Activated CD4-positive, CD25-positive, alpha-beta regulatory T cell treated with anti-CD3 and anti-CD28 coated beads, Interleukin-2, amount 50 U/mL, for 72 hours (primary cell): ENCODE measurements around the gene CFAP299.

Source experiments
- DNase-seq: peaks from one replicate; pipeline ENCODE4 v3.0.0; 2021

Gene CFAP299

DNA sequence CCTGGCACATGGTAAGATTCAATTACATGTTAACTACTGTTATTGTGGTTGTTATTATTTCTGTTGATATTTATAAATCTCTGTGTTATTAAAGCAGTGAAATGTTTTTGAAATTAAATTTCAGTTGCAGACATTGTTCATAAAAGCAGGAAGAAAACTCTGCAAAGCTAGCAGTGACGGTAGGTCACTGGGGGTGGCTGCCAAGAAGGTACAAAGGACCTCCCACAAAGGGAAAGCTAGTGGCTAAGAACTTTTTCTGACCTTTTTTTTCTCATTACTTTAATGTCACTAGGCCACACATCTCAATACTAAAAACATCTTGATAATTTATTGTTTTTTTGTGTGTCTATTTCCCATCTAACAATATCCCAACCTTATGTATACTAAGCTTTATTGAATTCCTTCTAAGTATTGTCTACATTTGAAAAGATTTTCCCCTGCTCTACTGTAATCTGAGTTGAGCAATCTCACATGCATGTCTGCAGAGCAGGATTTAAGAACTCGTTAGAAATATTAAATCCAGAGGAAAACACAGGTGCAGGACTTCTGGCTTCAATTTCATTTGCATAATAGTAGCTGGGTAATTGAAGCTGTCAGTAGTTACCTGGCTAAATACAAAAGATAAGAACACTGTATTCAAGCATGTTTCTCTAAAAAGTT lies 197.3 kb downstream of the CFAP299 start:
- no peak for DNase-seq

DNA sequence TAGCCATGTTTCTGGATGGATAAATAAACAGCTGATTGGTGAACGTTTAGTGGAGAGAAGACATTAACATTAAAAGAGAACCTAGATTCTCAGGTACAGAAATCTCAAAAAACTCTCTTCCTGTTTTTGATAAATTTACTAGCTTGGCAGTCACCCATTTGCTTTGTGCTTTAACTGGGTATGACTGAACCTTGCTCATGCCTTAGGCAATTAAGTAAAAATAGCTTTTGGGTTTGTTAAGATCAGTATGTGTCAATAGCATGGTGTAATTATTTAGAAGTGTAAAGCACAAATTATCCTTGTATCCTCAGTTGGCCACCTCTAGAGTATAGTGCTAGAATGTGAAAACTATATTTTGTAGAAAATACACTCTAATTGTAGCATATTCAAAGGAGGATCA lies 200.0 kb downstream of the CFAP299 start:
- DNase-seq = no peak

DNA sequence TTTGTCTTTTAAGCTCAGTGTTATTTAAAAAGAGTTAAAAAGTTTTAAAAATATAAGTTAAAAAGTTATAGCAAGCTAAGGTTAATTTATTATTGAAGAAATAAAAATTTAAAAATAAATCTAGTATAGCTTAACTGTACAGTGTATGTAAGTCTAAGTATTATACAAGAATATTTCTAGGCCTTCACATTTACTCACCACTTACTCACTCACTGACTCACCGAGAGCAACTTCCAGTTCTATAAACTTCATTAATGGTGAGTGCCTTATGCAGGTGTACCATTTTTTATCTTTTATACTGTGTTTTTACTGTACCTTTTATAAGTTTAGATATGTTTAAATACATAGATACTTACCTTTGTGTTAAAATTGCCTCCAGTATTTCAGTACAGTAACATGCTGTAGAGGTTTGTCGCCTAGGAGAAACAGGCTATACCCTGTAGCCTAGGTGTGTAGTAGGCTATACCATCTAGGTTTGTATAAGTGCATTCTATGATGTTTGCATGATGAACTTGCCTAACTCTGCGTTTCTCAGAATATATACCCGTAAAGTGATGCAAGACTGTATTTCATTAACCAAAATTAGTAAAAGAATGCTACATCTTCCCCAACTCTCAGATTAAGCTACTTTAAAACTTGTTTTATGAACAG lies 202.9 kb downstream of the CFAP299 start:
- DNase-seq = no peak

DNA sequence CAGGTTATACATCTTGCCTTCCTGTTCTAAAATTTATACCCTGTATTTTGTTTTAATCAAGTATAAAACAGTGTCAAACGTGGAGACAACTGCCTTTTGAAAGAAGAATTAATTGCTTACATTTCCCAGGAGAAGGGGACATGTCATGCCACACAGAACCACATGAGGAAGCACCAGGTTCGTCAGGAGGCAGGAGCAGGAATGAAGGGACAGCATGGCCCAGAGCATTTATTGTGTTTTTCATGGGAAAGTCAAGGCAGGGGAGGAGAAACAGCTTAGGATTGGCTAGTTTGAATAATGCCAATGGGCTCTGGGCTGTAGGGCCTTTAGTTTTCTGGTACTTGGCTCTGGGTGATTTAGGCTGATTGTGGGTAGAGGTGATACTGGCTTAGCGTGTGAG lies 203.7 kb downstream of the CFAP299 start:
- DNase-seq = no peak

DNA sequence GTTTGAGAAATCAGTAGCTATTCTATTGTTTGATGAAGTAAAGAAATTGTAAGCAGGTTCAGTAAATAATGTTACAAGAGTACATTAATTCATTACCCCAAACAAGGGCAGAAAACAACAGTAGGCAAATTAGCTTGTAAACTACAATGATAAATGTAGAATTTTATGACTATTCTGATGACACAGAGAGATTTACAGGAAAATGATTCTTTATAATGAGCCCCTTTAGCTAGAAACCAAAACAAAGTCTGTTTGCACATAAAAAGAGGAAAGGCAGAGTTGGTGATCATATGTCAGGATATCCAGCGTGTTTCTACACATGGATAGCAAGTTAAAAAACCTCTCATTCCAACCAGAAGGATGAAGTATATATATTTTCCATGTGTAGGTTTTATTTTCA lies 204.8 kb downstream of the CFAP299 start:
- DNase-seq = no peak

DNA sequence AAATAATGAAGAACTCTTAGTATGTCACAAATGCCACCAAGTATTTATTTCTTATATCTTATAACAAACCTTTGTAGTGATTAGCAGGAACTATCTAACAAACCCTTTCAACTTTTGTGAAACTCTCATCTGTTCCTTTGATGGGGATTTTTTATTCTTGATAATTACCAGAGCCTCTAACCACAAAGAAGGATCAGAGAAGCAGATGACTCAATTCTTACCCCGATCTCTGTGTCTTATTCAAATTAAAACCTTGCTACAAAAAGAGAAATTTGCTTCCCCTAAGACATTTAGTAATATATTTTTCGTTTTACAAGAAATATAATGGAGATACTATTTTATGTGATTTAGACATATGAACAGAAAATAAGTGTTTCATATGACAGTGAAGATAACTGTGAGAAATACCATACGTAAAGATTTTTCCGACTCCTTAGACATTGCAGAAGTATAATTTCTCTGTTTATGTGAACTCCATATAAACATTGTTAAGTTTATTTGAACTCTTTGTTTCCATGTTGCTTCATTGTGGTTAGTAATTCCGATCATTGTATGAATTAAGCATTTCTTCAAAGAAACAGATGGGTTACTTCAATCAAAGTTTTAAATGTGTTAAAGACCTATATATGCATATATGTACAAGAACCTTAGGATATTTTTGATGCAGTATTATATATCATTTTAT lies 205.4 kb downstream of the CFAP299 start:
- DNase-seq = no peak

DNA sequence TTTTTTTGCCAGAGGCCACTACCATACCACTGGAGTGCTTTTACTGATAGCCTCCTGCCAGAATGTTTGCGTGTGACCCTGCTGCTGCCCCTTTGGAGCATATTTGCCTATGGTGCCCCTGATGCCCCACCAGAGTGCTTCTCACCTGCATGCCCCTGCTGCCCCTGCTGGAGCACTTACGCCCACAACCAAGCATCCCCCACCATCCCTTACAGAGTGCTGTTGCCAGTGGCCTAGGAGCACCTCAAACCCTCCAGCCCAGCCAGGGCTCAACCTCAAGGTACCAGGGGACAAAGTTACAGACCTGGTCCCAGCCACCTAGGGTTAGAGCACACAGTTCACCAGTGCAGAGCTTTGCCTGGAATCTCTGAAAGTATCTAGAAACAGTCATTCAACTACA lies 207.2 kb downstream of the CFAP299 start:
- no peak for DNase-seq

DNA sequence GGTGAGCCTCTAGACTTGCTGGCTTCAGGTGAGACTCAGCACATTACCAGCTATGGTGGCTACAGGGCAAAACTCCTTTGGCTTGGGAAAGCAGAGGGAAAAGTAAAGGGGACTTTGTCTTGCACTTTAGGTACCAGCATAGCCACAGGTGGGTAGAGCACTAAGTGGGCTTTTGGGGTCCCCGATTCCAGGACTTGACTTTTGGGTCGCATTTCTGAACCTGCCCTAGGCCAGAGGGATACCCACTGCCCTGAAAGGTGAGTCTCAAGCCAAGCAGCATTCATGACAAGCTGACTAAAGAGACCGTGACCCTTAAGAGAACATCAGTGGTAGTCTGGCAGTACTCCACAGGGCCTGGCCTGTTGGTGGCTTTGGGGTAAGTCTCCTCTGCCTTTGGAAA lies 224.8 kb downstream of the CFAP299 start:
- no peak for DNase-seq

DNA sequence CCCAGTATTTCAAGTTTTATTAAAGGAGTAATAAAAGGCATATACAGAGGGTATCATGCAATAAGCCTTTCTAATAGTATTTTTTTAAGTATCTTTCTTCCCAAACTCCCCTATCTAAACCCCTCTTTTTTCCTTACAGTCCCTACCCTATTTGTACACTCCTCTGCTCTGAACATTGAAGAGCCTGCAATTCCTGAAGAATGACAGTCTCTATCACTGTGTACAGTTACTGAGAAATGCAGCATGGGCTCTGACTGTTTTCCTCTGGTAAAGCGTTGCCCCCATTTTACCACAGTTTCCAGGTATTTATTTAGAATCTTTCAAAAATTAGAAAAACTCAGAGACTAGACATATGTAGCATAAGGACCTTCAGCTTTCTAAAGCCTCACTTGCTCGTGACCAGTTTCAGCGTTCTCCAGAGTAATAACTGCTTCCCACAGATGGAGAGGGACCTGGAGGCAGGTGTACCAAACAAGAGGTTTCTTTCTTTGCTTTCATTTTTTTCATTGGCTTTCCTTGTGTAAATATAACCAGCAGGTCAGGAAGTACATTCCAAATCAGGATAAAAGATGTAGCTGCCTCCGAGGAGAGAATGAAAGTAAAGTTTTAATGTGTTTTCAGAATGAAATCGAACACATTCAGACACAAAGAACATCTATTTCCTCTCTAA lies 230.8 kb downstream of the CFAP299 start:
- DNase-seq = no peak

DNA sequence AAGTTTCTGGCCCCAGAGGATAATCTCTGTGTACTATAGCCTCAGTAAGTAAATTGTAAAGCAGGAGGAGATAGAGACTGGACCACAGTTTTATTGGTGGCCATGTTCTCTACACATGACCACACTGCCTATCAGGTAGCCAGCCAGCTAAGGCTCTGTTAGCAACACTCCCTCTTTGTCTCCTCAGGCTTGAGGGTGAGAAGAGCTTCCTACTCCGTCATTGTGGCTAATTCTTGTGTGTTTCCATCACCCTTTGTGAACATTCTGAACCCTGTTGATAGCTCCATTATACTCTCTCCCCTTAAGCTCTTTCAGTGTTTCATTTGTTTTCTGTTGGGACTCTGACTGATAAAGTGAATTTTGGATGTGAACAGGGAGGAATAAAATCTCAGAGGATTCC lies 233.4 kb downstream of the CFAP299 start:
- no peak for DNase-seq

DNA sequence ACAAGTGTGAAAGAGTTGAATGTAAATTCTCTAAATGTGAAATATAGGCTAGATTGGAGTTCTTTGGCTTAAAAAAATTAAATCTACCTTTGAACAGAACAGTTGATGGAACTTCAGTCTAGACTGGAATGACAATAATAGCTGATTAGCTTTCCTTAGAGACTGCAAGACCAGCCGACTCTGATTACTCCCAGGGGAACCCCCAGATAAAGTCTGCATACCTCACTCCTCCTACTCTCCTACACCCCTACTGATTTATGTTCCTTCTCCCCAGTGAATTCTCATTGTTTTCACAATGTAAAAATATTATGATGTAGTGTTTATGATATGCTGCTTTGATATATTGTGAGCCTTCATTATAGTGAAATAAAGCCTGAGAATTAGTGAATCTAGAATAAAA lies 241.3 kb downstream of the CFAP299 start:
- no peak for DNase-seq

DNA sequence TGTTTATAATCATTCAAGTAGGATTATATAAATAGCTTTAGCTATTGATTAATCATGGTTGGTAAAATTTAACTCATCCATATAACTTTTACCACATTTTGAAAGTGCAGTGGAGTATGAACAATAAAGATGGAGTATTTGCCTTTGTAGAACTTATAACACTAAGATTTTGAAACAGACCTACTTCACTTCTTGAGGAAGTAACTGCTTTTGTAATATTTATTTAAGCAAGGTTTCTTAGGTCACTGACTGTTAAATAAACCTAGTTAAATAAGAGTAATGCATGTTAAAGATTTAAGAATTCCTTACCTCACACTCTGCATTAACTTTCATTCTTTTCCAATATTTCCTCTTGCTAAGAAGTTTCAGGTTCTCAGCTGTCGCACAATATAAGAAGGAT lies 242.5 kb downstream of the CFAP299 start:
- no peak for DNase-seq

DNA sequence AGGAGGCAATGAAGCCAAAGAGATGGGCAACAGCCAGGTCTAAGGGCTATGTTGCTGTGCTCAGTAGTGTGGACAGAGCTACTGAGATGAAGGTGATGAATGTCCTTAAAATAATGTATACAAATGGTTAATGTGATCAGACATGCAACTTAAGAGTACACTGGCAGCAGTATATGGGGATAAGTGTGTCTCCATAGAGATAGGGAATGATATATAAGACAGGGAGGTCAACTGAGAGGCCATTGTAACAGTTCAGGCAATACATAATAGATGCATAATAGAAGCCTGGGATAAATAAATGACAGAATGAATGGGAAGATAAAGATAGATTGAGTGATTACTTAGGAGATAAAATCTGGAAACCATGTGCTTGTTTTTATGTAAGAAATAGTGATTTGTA lies 250.0 kb downstream of the CFAP299 start:
- DNase-seq = no peak

DNA sequence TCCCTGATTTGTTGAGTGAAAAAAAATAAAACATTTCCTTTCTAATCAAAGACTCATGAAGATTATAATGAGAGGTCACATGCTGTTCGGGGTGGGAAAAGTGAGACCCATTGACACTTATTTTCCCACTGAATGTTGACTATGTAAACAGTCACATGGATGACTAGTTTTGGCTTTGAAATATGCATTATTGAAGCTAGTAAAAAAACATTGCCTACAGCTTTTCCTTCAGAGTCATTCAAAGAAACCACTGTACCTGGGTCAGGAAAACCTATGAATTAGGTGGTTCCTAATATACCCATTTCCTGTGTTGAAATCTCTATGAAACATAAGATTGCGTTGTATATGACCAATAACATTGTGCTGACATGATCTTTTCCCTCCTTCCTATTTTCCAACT lies 251.2 kb downstream of the CFAP299 start:
- no peak for DNase-seq

DNA sequence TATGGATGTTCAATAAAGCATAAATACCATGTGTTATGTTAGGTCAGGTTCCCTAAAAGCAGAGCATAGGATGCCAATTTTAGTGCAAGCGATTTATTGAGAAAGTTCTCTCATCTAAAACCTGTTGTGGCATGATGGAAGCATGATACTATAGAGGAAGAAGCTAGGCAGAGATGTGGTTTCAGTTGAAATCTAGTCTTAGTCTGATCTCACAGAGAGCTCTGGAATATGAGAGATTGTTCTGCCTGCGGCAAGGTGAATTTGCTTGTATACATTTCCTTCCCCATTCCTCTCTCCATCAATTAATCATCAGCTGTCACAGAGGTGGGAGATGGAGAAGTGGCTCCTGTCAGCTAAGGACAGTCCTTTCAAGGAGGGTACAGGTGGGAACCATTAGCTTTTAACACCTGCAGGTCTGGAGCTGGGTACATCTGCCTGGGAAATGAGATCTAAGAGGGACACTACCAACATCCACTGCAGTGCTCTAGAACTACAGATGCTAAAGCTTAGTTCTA lies 252.4 kb downstream of the CFAP299 start:
- no peak for DNase-seq

DNA sequence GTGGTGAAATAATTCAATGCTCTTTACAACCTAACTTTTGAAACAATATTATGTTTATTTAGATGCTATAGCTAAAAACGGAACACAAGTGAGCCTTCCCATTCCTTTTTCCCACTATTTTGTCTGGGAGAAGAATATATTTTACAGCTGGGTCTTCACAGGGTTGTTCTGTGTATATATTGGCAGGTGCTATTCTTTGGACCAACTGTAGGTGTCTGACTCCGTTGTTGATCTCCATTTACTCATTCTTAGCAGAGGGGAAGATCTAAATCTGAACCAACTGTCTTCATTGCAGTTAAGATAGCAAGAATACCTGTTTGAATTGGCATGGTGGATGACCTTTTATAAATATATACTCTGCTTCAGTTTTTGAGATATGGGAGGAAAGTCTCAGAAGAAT lies 257.4 kb downstream of the CFAP299 start:
- no peak for DNase-seq

DNA sequence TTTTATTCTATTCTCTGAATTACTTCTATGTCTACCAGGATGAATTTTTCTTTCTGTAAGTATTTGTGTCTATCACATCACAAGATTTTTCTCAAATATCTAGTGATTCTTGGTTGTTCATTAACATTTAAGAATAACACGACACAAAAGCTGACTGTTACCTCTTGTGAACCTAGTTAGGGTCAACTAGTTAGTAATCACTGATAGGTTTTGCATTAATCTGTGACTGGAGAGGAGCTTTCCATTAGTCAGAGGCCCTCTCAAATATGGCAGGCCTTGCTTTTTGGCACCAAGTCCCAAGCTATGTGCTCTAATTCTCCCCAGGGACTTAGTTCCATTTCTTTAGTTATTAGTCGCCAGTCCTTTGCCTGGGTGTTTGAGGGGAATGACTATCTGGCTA lies 259.2 kb downstream of the CFAP299 start:
- DNase-seq = no peak

DNA sequence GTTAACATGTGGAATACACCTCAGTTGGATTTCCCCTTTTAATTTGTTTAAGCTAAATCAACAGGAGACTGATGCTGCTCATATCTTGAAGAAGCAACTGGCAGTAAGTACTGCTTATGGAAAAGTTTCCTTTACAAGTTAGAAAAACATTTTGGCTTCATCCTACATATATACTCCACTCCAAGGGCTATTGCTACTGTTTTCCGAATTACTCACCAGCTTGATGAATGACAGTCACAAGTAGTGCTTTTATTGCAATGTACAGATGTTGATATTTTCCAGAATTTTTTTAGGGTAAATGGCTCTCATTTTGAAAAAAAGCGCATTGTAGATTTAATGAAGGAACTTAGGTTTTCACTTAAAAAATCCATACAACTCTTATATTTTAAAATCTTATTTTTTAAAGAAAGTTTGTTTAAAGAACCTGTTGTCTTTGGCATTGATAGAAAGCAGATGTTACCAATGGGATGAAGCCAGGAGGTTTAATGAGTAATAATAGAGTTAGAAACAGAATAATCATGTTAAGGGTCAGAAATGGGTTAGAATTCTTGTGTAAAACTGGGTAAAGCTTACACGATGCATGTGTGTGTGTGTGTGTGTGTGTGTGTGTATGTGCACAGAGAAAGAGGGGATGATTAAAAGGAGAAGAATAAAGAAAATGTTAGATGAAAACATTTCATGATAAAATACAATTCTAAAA lies 272.9 kb downstream of the CFAP299 start:
- DNase-seq = no peak

DNA sequence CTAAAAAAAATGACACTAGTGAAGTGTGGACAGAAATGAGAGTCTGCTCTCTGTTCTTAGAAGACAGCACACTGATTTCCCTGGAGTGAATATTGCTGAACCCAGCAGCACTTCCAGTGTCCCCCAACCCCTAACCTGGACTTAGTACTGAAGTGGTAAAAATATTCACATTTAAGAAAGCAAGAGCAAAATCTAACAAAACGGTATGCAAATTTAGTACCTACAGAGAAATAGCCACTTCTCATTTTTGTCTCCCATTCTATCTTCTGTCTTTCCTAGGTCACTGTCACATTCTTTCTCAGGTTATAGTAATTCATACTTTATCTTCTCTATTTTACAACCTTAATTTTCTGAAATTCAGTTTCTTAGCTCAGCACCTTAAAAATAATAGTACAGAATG lies 274.7 kb downstream of the CFAP299 start:
- no peak for DNase-seq

DNA sequence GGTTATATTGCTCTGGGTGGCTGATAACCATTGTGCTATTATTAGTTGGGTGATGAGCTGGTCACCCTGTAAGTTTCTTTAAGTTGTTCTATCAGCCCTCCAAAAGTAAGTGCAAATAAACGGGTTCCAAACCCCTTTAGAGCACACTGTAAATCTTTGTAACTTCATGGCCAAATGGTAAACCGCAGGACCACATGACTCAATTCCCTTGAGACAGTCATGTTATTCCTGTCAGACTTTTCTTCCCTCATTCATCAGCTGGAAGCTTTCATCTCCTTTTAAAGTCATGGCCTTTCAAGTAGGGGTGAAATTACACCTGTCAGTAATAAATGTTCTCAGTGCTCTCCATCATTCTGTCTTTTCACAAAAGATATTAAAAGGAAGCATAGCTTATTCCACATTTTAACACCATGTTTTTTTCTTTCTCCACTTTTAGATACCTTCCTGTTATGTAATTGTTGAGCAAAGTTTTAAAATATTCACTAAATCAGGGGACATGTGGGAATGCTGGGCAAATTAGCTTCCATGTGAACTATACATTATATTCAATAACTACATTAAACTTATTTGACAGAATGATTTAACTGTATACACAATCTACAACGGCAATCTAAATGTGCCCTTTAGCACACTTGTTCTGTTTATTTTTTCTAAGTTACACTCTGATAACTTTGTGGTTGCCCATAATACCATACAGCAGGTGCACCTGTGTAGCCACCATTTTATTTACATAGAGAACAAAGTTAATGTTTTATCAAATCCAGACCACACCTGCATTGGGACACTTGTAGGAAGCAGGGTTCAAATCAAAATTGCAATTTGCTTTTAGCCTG lies 275.5 kb downstream of the CFAP299 start:
- no peak for DNase-seq

DNA sequence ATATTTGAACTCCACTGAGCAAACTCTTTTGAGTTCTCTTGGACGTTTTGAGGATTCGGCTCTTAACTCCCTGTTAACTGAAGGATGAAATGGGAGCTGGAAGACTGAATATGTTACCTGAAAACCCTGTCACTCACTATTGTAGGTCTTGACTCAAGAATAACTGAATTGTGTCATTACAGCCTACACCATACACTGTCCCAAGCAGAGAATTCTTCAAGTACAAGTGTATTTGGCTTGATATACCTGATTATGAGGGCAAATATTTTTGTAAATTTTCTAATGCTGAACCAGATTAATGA lies 276.1 kb downstream of the CFAP299 start:
- DNase-seq = no peak

DNA sequence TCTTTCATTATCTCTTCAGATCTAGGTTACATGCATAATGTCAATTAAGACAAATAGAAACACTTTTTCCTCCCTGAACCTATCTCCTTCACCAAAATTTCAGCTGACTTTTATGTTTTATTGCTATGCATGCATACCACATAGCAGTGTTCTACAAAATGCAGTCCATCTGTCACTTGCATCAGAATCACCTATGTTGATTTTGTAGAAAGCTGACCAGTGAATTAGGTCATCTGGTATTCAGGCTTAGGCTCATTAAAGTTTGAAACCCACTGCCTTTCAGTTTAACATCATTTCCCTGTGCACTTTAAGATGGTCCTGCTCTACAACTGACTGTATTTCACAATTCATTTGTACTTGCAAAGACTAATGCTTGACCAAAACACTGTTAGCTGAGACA lies 277.9 kb downstream of the CFAP299 start:
- DNase-seq = no peak
